ENCODE measurements around the gene MINDY4.

Gene MINDY4

DNA sequence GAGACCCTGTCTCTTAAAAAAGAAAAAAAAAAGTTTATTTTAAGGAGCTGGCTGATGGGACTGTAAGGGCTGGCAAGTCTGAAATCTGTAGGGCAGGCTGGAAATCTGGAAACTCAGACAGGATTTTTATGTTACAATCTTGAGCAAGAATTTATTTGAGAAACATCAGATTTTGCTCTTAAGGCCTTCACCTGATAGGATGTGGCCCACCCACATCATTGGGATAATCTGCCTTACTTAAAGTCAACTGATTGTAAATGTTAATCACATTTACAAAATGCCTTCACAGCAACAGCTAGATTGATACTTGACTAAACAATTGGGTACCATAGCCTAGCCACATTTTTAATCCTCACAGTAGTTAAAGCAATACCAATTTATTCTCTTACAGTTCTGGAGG is 11.5 kb downstream of the MINDY4 start:
- Histone ChIP-seq H3K4me3 (ENCODE audit: low read depth, low read length) (no peak overlapping the region), H3K9me3 (ENCODE audit: control insufficient read depth, insufficient read depth, low read length) (no peaks in the 10 kb centered on the region), H3K9ac (ENCODE audit: low read depth, low read length) (no peak overlapping the region), H3K4me1 (ENCODE audit: control insufficient read depth, insufficient read depth, low read length) (no peaks in the 10 kb centered on the region), H3K27me3 (ENCODE audit: control insufficient read depth, insufficient read depth, low read length) (no peaks in the 10 kb centered on the region), H3K36me3 (ENCODE audit: control insufficient read depth, insufficient read depth, low read length) (peaks cover 3% of the 10 kb centered on the region)

DNA sequence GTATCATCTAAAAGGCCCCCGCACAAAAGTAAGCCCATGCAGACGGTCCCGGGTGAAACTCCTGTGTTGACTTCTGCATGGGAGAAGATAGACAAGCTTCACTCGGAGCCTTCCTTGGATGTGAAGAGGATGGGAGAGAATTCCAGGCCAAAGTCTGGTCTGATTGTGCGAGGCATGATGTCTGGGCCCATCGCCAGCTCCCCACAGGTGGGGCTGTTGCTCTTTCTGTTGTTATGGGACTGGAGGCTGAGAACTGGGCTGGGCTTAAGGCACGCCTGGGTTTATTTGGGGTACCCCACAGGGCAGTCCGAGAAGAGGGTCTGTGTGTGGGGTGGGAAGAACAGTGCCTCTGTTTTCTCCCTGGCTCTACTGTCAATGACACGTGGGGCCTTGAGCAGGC is 14.6 kb downstream of the MINDY4 start:
- Histone ChIP-seq H3K4me1 (ENCODE audit: control insufficient read depth, insufficient read depth, low read length) (peaks cover 2% of the 10 kb centered on the region), H3K9ac (ENCODE audit: low read depth, low read length) (no peak overlapping the region), H3K36me3 (ENCODE audit: control insufficient read depth, insufficient read depth, low read length) (peaks cover 3% of the 10 kb centered on the region), H3K9me3 (ENCODE audit: control insufficient read depth, insufficient read depth, low read length) (no peaks in the 10 kb centered on the region), H3K4me3 (ENCODE audit: low read depth, low read length) (no peak overlapping the region), H3K27me3 (ENCODE audit: control insufficient read depth, insufficient read depth, low read length) (no peaks in the 10 kb centered on the region)

DNA sequence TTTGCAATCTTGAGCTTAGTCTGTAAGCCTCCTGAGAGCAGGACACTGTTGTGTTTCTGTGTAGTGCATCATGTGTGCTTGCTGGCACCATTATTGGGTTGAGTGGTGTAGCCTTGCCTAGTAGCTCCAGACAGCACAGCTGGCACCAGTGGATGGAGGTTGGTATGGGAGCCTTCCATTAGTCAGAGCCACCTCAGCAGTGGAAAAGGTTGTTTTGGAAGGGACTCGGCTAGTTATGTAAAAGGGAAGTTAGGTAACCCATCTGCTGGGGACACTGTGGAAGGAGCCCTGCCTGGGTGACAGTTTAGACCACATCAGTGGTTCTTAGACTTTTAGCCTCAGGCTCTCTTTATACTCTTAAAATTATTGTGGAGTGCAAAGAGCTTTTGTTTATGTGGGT is 16.3 kb downstream of the MINDY4 start:
- Histone ChIP-seq H3K9me3 (ENCODE audit: control insufficient read depth, insufficient read depth, low read length) (no peaks in the 10 kb centered on the region), H3K27me3 (ENCODE audit: control insufficient read depth, insufficient read depth, low read length) (no peaks in the 10 kb centered on the region), H3K4me3 (ENCODE audit: low read depth, low read length) (no peak overlapping the region), H3K9ac (ENCODE audit: low read depth, low read length) (no peak overlapping the region), H3K4me1 (ENCODE audit: control insufficient read depth, insufficient read depth, low read length) (peaks cover 4% of the 10 kb centered on the region), H3K36me3 (ENCODE audit: control insufficient read depth, insufficient read depth, low read length) (peaks cover 3% of the 10 kb centered on the region)

DNA sequence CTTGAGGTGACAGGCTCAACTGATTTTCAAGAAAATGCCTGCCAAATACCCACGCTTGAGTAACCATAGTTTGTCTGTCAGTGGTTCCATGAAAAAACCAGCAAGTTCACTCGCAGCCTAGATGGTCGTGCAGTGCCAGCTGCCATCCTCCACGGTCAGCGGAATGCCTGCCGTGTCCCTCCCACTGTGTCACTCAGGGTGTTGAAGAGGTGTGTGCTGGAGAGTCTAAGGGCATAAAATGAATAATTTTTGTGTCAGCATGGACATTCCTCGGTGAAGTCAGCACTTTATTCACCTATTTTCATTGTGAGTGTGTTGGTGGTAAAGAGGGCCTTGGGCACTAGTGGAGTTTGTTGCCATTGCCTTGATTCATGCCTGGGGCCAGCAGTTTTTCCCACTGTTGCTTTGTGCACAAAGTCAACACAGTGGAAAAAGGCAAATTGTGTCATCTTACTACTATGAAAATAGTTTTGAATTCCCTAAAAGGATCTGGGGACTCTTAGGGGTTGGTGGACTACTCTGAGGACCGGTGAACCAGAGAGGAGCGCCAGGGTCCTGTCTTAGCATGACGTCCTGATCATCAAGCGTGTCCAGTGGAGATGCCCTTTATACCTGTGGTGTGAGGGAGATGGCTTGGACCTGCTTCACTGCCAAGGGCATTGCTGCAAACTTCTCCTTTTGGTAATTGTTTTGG is 17.6 kb downstream of the MINDY4 start:
- peaks cover 4% of the 10 kb centered on the region for H3K4me1 ChIP-seq (ENCODE audit: control insufficient read depth, insufficient read depth, low read length)
- H3K27me3 ChIP-seq (ENCODE audit: control insufficient read depth, insufficient read depth, low read length), result no peaks in the 10 kb centered on the region
- no peaks in the 10 kb centered on the region for H3K9me3 ChIP-seq (ENCODE audit: control insufficient read depth, insufficient read depth, low read length)
- no peak overlapping the region for H3K4me3 ChIP-seq (ENCODE audit: low read depth, low read length)
- no peak overlapping the region for H3K9ac ChIP-seq (ENCODE audit: low read depth, low read length)
- peaks cover 3% of the 10 kb centered on the region for H3K36me3 ChIP-seq (ENCODE audit: control insufficient read depth, insufficient read depth, low read length)

DNA sequence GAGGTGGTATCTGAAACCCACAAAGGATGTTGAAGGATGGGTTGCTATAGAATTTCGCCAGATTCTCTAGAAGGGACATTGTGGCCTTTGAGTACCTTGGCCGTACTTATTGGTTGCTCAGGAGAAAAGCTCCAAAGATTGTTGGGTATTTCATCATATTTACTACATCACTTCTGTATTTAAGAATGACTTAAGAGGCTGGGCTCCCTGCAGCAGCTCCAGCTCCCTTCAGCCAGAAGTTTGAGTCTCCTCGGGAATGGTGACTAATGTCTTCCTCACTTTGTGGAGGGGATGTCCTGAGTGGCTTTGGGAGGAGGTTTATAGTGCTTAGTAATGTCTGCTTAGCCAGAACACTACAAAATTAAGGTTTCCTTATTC is 18.1 kb downstream of the MINDY4 start:
- Histone ChIP-seq H3K4me1 (ENCODE audit: control insufficient read depth, insufficient read depth, low read length) (peaks cover 4% of the 10 kb centered on the region), H3K4me3 (ENCODE audit: low read depth, low read length) (no peak overlapping the region), H3K36me3 (ENCODE audit: control insufficient read depth, insufficient read depth, low read length) (peaks cover 3% of the 10 kb centered on the region), H3K9me3 (ENCODE audit: control insufficient read depth, insufficient read depth, low read length) (no peaks in the 10 kb centered on the region), H3K9ac (ENCODE audit: low read depth, low read length) (no peak overlapping the region), H3K27me3 (ENCODE audit: control insufficient read depth, insufficient read depth, low read length) (no peaks in the 10 kb centered on the region)

DNA sequence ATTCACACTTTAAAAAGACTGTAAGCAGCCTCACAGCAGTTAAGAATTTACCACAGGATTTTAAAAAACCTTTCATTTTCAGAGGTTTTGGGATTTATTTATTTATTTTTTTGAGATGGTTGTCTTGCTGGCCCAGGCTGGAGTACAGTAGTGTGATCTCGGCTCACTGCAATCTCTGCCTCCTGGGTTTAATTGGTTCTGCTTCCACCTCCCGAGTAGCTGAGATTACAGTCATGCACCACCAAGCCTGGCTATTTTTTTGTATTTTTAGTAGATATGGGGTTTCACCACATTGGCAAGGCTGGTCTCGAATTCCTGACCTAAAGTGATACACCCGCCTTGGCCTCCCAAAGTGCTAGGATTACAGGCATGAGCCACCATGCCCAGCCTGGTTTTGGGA is 19.1 kb downstream of the MINDY4 start:
- H3K27me3 ChIP-seq (ENCODE audit: control insufficient read depth, insufficient read depth, low read length), result no peaks in the 10 kb centered on the region
- no peaks in the 10 kb centered on the region for H3K9me3 ChIP-seq (ENCODE audit: control insufficient read depth, insufficient read depth, low read length)
- peaks cover 3% of the 10 kb centered on the region for H3K36me3 ChIP-seq (ENCODE audit: control insufficient read depth, insufficient read depth, low read length)
- H3K9ac ChIP-seq (ENCODE audit: low read depth, low read length), result no peak overlapping the region
- H3K4me1 ChIP-seq (ENCODE audit: control insufficient read depth, insufficient read depth, low read length), result peaks cover 4% of the 10 kb centered on the region
- no peak overlapping the region for H3K4me3 ChIP-seq (ENCODE audit: low read depth, low read length)

DNA sequence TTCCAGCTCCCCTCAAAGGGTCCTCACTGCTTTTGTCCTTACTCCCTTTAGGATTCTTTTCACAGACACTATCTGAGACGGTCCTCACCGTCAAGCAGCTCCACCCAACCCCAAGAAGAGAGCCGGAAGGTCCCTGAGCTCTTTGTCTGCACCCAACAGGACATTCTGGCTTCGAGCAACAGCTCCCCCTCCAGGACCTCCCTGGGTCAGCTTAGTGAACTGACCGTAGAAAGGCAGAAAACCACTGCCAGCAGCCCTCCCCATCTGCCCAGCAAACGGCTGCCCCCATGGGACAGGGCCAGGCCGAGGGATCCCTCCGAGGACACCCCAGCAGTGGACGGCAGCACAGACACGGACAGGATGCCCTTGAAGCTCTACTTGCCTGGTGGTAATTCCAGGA is 19.9 kb downstream of the MINDY4 start:
- no peak overlapping the region for H3K9ac ChIP-seq (ENCODE audit: low read depth, low read length)
- peaks cover 4% of the 10 kb centered on the region for H3K4me1 ChIP-seq (ENCODE audit: control insufficient read depth, insufficient read depth, low read length)
- no peaks in the 10 kb centered on the region for H3K36me3 ChIP-seq (ENCODE audit: control insufficient read depth, insufficient read depth, low read length)
- H3K9me3 ChIP-seq (ENCODE audit: control insufficient read depth, insufficient read depth, low read length), result no peaks in the 10 kb centered on the region
- no peak overlapping the region for H3K4me3 ChIP-seq (ENCODE audit: low read depth, low read length)
- H3K27me3 ChIP-seq (ENCODE audit: control insufficient read depth, insufficient read depth, low read length), result no peaks in the 10 kb centered on the region

DNA sequence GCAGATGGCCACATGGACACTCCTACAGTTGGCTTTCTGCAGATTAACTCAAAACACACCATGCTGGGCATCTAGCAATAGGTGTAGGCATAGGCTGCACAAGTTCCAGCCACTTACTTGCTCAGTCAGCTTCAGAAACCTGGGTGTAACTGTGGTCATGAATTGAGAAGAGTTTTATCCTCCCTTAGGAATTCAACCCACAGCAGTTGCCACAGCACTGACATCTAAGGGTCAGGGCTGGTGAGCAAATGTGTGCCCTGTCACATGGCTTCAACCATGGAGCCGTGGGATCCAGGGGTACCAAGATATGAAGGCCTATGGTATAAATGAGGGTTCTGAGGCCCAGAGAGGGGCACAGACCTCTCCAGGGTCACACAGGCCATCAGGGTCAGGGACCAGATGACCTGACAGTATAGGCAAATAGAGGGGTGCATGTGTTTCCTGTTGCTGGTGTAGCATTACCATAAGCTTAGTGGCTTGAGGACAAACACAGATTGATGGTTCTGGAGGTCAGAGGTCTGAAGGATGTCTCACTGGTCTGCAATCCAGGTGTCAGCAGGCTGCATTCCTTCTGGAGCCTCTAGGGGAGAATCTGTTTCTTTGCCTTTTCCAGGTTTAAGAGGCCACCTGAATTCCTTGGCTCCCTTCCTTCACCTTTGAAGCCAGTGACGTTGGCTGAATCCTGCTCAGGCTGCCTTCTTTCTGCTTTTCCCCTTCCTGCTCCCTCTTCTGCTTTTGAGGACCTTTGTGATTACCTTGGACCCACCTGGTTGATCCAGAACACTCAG is 24.1 kb downstream of the MINDY4 start:
- no peaks in the 10 kb centered on the region for H3K27me3 ChIP-seq (ENCODE audit: control insufficient read depth, insufficient read depth, low read length)
- H3K9me3 ChIP-seq (ENCODE audit: control insufficient read depth, insufficient read depth, low read length), result no peaks in the 10 kb centered on the region
- no peak overlapping the region for H3K9ac ChIP-seq (ENCODE audit: low read depth, low read length)
- H3K36me3 ChIP-seq (ENCODE audit: control insufficient read depth, insufficient read depth, low read length), result no peaks in the 10 kb centered on the region
- H3K4me1 ChIP-seq (ENCODE audit: control insufficient read depth, insufficient read depth, low read length), result peaks cover 4% of the 10 kb centered on the region
- H3K4me3 ChIP-seq (ENCODE audit: low read depth, low read length), result no peak overlapping the region

DNA sequence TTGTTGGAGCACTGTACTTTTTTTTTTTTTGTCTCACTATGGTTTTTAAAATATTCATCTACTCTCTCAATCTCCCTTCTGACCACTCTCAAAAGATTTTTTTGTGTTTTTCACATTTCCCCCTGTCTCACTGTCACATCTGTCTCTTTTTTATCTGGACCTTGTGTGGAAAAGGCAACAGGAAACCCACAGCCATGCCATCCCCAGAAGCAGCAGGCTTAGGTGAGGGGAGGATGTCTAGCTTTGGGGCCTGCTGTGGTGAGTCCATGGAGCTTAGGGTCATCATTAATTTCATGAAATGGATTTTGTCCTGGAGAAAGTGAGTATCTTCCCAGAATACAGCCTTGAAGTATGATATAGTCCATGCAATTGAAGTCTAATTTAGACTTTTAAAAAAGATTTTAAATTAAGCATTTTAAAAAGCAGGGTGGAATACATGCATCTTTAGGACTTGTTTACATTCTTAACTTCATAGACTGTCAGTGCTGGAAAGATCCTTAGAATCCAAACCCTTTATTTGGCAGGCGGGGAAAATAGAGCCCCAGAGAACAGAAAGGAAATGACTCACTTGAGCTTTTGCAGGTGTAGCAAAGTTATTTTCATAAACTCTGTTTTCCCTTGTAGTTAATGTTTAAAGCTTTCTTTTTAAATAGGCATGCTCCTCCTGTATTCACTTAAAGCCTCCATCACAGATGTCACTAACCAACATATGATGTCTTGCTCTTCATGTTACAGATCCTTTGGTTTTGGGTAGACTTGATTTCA is 25.1 kb downstream of the MINDY4 start:
- Histone ChIP-seq H3K9ac (ENCODE audit: low read depth, low read length) (no peak overlapping the region), H3K4me3 (ENCODE audit: low read depth, low read length) (no peak overlapping the region), H3K9me3 (ENCODE audit: control insufficient read depth, insufficient read depth, low read length) (no peaks in the 10 kb centered on the region), H3K27me3 (ENCODE audit: control insufficient read depth, insufficient read depth, low read length) (no peaks in the 10 kb centered on the region), H3K4me1 (ENCODE audit: control insufficient read depth, insufficient read depth, low read length) (no peaks in the 10 kb centered on the region), H3K36me3 (ENCODE audit: control insufficient read depth, insufficient read depth, low read length) (no peaks in the 10 kb centered on the region)

DNA sequence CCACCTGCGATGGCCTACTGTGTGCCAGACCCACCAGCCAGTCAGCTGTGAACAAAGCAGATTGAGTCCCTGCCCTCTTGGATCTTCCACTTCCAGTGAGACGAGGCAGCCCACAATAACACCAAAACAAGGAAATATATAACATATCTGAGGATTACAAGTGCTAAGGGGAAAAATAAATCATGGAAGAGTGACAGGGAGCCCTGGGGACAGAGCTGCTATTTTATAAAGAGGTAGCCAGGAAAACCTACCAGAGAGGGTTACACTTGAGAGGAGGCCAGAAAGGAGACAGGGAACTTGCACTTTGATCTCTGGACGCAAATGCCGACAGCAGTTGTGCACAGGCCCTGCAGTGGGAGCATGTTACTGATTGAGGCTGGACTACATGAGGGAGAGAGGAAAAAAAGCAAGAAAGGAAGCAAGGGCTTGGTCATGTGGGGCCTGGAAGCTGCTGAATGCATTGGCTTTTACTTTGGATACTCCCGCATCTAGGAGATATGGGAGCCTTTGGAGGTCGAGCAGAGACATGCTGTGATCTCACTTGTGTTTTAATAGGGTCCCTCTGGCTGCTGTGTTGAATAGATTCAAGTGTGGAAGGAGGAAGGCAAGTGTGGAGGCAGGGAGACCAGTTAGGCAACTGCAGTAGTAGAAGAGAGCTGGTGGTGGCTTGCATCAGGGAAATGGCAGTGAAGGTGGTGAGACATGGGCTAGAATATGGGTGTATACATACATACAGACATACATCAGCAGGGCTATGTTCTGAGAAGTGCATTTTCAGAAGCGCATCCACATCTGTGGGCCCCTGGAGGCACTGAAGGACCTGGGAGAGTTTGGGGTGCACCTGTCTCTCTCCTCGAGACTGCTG is 26.2 kb downstream of the MINDY4 start:
- H3K4me3 ChIP-seq (ENCODE audit: low read depth, low read length), result no peak overlapping the region
- no peaks in the 10 kb centered on the region for H3K4me1 ChIP-seq (ENCODE audit: control insufficient read depth, insufficient read depth, low read length)
- no peak overlapping the region for H3K9ac ChIP-seq (ENCODE audit: low read depth, low read length)
- no peaks in the 10 kb centered on the region for H3K27me3 ChIP-seq (ENCODE audit: control insufficient read depth, insufficient read depth, low read length)
- H3K36me3 ChIP-seq (ENCODE audit: control insufficient read depth, insufficient read depth, low read length), result no peaks in the 10 kb centered on the region
- H3K9me3 ChIP-seq (ENCODE audit: control insufficient read depth, insufficient read depth, low read length), result no peaks in the 10 kb centered on the region

DNA sequence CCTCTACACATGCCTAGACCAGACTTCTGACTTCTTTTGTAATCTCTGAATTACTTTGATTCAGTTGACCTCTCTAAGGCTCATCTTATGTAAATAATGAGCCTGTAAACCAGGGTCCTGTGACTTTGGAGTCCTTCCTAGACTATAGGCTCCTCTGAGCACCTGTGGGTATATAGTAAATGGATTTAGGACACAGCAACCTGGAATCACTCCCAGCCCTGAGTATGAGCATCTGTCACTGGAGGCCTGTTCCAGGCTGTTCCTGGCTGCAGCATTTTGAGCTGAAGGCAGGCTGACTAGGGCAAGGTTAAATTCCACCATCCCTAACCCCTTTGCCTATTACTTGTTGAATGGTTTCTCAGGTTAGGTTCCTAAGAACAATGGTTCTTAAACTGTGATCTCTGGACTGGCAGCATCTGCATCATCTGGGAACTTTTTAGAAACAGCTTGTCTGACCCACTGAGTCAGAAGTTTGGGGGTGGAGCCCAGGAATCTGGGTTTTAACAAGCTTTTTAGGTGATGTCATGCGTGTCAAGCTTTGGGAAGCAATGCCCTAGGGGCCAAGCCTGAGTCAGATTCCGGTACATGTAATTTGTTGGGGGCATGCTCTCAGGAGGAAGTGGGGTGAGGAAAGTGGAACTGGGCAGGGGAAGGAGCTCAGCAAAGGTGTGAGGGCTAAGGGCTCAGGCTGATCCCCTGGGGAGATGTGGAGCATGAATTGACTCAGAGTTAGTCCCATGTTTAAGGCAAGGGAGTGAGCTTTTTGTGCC is 28.2 kb downstream of the MINDY4 start:
- Histone ChIP-seq H3K4me1 (ENCODE audit: control insufficient read depth, insufficient read depth, low read length) (no peaks in the 10 kb centered on the region), H3K36me3 (ENCODE audit: control insufficient read depth, insufficient read depth, low read length) (no peaks in the 10 kb centered on the region), H3K9me3 (ENCODE audit: control insufficient read depth, insufficient read depth, low read length) (no peaks in the 10 kb centered on the region), H3K9ac (ENCODE audit: low read depth, low read length) (no peak overlapping the region), H3K4me3 (ENCODE audit: low read depth, low read length) (no peak overlapping the region), H3K27me3 (ENCODE audit: control insufficient read depth, insufficient read depth, low read length) (no peaks in the 10 kb centered on the region)

Data from iPS-15b (cell line).